ENCODE data around the gene NACA2. TPM values are rescaled to one million over a fixed set of nuclear protein-coding genes. Genes with fewer than 3 reads are reported as not detected.
A peak's percentile ranks its signal among the peaks of the same experiment; 100 is the strongest.

Gene NACA2
- total and polyA plus RNA-seq, 2 of the 13 experiments (the other 11 are each of a cell fraction or from before 2014, with no cell fraction given) = 0.21 TPM; not detected in 1

GRCh38 chr17:61568219-61569072, 22.6 kb downstream of the NACA2 start (continued):
- TF ChIP-seq HNF1A (IDR thresholded peaks at IDR 0.05; ENCODE audit: low read depth) (peak; percentile 19; the same call in 1 of the 2 replicates), HNF1A (CRISPR knock-in tag; IDR thresholded peaks at IDR 0.05; ENCODE audit: borderline replicate concordance) (no peak; the same call in 1 of the 2 replicates), ZFP36L1 (CRISPR knock-in tag; IDR thresholded peaks at IDR 0.05) (peak; percentile 61; the same call in 1 of the 2 replicates), ZNF501 (CRISPR knock-in tag; IDR thresholded peaks at IDR 0.05) (peak; percentile 58; the same call in 1 of the 2 replicates), ZNF230 (CRISPR knock-in tag; IDR thresholded peaks at IDR 0.05) (no peak), ETV5 (CRISPR knock-in tag; IDR thresholded peaks at IDR 0.05; ENCODE audit: borderline replicate concordance) (peak; percentile 35; the same call in 1 of the 2 replicates), ZBTB20 (CRISPR knock-in tag; IDR thresholded peaks at IDR 0.05; ENCODE audit: borderline replicate concordance, low read depth) (peak; percentile 70; the same call in 1 of the 2 replicates), ZNF414 (CRISPR knock-in tag; IDR thresholded peaks at IDR 0.05) (peak; percentile 79; the same call in 1 of the 2 replicates), ZNF512 (CRISPR knock-in tag; IDR thresholded peaks at IDR 0.05) (no peak), NCOR1 (IDR thresholded peaks at IDR 0.05; ENCODE audit: borderline replicate concordance, low read length) (peak; percentile 42; the same call in 1 of the 2 replicates), FOXJ3 (CRISPR knock-in tag; IDR thresholded peaks at IDR 0.05; ENCODE audit: borderline replicate concordance) (peak; percentile 78; the same call in 1 of the 2 replicates), ZNF512B (CRISPR knock-in tag; IDR thresholded peaks at IDR 0.05; ENCODE audit: borderline replicate concordance) (no peak), ELF1 (CRISPR knock-in tag; IDR thresholded peaks at IDR 0.05) (no peak), PHF5A (CRISPR knock-in tag; IDR thresholded peaks at IDR 0.05; ENCODE audit: low read depth, unreplicated experiment) (no peak), ZNF7 (CRISPR knock-in tag; IDR thresholded peaks at IDR 0.05) (no peak), FOSL2 (CRISPR knock-in tag; IDR thresholded peaks at IDR 0.05) (peak; percentile 94), ZNF432 (CRISPR knock-in tag; IDR thresholded peaks at IDR 0.05; ENCODE audit: borderline replicate concordance) (no peak), AHR (CRISPR knock-in tag; IDR thresholded peaks at IDR 0.05) (no peak), LCORL (IDR thresholded peaks at IDR 0.05) (peak; percentile 74), LCORL (CRISPR knock-in tag; IDR thresholded peaks at IDR 0.05) (peak; percentile 74)

Data from HepG2 (cell line).